HG02981 (cell line): ENCODE results near the gene MACROD2.

Source experiments
- ATAC-seq: cut with Tn5 transposase; IDR thresholded peaks from one replicate; pipeline ENCODE4 v1.9.1; 2021; ENCODE audit warnings: mild to moderate bottlenecking, moderate library complexity; ENCODE audit not compliant: unreplicated experiment

Gene MACROD2

DNA sequence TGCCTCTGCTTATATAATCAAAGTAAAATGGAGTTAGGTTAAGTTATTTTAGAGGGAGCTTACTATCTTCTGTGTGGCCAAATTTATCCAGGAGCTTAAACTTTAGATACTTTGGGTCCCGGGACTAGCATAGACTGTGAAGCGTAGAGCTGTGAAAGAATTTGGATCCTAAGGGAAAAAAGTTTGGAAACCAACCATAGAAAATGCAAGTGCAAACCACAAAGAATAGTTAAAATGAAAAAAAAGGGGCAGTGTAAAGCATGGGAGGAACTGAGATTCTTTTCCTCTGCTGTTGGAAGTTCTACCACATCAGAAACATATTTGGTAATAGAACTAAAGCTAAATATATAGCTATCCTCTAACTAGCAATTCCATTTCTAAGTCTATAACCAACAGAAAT is 574.3 kb downstream of the MACROD2 start:
- no peak for ATAC-seq

DNA sequence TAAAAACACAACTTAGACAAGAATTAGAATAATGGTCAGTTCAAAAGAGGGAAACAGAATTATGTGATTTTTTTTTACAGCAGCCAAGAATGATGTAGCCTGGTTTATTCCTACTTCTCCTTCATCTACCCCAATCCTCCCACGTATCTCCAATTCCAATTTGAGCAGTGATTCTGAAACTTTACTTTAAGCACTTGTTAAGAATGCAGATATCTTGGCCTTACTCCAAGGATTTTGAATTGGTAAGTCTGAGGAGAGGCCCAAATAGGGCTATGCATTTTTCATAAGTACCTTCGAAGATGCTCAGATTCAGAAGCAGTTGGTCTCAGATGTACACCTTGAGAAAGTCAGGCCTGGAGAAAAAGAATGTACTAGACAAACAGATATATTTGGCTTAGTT is 575.5 kb downstream of the MACROD2 start:
- no peak for ATAC-seq

DNA sequence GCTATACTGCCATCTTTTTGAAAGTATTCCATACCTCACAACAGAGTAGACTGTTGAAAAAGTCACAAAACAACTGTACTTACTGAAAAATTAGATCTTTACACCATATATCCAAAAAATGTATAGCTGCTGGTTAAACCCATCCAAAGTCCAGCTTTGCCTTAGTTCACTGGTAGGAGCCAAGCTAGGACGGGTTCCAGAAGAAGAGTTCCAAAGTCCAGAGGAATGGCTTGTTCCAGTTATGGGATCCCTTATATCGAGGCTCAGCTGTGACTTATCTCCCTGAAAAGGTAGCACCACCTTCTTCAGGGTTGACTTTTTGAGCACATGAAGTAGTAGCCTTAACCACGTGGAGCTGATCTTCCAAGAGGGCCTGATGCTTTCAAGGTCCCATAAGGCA is 578.4 kb downstream of the MACROD2 start:
- ATAC-seq, result no peak

DNA sequence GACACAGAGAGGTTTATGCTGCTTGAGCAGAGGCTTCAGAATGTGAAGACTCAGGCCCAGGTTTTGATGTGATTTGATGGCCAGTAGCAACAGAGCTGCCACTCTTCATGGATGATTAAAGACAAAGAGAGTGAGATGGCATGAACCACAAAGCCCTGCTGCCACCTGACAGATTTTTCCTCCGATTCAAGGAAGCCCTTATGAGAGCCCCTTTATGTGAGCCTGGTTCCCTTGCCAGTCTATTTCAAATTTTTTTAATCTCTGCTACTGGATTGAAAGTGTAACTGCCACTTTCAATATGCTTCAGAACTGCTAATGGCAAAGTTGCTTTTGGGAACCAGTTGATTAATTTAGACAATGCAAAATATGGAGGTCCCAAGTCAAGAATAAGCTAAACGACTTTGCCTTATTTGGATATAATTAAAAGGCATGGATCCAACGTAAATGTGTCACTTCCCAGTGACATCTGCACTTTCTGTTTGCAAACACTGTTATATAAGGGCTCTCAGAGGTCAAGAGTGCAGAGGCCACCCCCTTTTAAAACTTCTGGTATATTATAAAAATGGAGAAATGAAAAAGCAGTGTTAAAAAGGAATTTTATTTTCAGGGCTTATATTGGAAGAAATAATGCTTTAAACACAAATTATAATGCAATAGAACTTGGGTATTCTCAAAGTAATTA is 581.0 kb downstream of the MACROD2 start:
- no peak for ATAC-seq

DNA sequence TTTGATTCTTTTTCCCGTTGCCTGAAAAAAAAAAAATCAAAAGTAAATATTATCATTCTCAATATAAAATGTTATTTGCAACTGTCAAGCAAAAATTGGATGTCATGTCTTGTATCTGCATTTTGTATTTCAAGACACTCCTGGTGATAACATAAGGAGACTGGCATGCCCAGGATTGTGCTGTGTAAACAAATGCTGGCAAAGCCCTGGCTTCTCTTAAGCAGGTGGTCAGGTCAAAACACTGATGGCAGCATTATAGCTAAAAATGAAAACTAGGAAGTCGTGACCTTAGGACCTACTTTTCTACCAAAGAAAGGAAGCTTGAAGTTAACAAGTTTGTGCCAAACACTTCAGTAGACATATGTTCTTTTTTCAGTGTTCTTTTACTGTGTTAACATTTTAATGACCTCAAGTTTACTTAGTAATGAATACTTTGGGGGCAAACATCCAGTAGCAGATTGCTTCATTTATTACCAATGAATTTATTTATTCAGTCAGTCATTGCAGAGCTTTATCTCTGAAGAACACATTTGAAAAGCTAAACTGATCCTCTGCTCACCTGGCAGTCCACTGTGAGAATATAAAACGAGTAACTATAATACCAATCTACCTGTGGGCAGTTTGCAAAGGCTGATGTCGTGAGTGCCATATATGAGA is 585.2 kb downstream of the MACROD2 start:
- ATAC-seq, result no peak

DNA sequence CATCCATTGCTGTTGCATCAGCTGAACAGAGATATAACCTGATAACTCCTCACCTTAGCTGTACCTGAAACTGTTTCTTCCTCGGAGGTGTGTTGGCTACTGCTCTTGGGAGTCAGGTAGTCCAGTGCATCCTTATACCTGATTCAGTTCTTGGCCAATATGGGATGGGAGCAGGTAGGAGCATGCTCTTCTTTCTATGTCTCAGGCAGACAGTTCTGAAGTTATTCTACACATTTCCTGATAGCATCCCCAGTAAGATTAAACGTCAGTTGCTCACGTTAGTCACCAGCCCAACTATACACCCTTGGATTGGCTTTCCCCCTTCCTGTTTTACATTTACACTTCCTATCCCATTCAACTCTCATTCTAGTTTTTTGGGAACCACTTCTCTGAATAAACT is 586.4 kb downstream of the MACROD2 start:
- ATAC-seq, result no peak

DNA sequence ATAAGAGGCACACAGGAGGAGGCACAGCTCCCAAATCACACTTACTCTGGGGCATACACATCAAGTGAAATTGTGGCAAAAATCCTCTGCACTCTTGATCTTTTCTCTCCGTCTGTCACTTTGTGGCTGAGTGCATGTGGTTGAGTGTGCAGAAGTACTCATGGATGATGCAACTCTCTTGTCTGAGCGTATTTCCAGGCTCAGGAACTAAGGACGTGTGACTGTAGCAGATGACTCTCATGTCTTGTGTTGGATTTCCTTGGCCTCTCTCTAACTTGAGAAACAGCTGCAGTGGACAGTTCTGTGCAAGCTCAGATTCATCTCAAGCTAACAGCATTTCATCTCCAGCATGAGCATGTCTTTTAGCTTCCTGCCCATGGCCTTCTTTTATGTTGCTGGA is 587.5 kb downstream of the MACROD2 start:
- no peak for ATAC-seq

DNA sequence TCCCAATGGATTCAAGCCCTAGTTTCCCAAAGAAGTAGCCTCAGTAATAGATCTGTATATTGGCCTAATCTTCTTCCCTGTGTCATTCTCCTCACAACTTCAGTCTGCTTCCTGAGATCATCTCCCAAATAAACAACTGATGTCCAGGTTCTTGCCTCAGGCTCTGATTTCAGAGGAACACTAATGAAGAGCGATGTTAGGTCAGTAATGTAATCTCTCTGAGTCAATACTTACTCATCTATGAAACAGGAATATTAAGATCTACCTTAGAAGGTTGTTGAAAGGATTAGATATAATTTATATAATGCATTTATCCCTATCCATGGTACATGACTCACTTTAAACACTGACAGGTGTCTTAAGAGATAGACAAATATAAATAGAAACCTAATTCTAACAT is 588.1 kb downstream of the MACROD2 start:
- ATAC-seq, result no peak

DNA sequence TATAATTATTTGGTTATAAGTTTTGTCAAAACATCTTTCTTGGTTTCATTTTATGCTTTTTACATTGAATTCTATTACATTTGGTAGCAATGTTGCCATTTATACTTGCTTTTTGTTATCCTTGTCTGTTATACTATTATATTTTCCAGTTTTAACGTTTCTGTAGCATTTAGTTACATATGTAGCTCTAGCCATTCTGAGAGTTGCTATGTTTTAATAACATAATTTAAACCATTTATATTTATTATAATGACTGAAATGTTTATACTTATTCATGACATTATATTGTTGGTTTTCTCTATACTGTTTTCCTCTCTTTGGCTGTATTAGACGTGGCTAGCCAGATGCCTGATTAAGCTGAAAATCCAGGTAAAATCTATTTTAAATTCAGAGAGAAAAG is 594.1 kb downstream of the MACROD2 start:
- no peak for ATAC-seq

DNA sequence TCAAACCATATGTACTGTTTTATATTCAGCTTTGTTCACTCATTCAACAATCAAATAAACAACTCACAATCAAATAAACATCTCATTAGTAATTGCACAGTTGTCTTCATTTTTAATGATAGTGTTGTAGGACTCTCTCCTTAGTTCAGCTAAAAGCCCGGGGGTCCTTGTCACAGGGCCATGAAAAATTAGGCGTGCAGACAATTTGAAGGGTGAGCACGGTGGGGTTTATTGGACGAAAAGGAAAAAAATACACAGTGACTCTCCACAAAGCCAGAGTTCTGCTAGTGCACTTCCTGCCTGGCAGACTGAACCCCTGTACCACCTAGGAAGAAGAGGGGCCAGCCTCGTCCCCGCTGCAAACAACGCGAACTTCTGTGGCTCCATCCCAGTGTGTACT is 599.7 kb downstream of the MACROD2 start:
- ATAC-seq, result no peak

DNA sequence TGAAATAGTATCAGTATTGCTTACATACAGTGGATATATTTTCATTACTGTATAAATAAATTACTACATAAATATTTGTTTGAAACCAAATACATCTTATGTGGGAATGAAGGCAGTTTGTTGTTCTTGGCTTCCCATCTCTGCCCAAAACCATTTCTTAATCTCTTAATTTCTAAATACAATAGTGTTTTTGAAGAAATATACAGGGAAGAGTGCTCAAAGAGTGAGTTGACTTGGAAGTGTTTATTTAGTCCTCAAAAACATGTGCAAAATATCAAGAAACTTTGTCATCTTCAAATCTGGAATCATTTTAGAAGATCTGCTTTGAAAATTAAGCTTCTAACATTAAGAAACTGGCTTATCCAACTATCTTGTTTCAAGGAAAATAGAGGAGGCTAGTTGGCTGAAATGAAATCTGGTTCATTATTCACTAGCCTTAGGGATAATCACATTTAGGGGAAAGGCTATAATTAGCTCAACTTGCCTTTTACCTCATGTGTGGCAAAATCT is 601.9 kb downstream of the MACROD2 start:
- no peak for ATAC-seq

DNA sequence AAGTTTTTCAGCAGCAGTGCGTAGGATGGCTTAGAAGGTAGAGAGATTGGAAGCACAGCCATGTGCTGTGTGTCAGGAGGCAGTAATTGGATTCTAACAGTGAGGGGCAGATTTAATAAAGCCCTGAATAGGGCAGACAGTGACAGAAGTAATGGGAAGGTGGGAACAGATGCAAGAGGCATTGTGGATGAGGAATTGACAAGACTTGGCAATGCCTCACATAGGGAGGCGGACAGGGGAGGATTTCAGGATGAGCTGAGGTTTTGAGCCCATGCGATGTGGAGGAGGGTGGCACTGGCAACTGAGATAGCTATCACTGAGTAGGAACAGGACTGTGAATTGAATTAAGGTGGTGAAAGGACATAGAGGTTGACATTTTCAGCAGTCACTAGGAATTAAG is 604.3 kb downstream of the MACROD2 start:
- ATAC-seq, result no peak

DNA sequence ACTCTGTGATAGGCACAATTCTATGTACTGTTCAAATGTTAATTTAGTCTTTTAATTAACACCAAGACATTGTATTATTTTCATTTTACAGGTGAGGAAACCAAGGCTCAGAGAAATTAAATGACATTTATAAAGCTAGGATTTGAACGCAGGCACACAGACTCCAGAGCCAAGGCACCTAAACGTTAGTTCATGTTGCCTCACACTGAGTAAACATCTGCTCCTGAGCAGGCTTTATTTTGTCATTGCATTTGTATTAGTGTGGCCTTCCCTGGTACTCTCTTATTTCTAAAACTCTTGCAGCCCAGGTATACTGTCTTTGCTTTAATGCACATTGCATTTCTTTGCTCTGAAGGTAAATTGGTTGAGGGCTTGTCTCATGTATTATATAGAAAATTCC is 605.2 kb downstream of the MACROD2 start:
- no peak for ATAC-seq

DNA sequence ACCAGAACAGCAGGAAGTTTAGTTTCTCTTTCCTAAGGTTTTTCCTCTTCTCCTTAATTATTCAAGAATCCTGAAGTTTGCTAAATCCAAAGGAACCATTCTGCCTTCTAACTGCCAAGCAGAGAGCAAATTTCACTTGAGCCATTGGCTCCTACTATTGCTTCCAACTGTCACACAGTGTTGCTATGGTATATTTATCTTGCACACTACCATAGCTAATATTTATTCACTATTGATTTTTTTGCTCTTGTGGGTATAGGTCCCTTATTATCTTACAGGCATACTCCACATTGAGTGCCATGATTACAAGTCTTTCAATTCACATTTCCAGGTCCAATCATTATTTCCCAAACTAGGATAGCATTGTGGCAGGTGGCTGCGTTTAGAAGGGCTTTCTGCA is 608.8 kb downstream of the MACROD2 start:
- ATAC-seq, result no peak

DNA sequence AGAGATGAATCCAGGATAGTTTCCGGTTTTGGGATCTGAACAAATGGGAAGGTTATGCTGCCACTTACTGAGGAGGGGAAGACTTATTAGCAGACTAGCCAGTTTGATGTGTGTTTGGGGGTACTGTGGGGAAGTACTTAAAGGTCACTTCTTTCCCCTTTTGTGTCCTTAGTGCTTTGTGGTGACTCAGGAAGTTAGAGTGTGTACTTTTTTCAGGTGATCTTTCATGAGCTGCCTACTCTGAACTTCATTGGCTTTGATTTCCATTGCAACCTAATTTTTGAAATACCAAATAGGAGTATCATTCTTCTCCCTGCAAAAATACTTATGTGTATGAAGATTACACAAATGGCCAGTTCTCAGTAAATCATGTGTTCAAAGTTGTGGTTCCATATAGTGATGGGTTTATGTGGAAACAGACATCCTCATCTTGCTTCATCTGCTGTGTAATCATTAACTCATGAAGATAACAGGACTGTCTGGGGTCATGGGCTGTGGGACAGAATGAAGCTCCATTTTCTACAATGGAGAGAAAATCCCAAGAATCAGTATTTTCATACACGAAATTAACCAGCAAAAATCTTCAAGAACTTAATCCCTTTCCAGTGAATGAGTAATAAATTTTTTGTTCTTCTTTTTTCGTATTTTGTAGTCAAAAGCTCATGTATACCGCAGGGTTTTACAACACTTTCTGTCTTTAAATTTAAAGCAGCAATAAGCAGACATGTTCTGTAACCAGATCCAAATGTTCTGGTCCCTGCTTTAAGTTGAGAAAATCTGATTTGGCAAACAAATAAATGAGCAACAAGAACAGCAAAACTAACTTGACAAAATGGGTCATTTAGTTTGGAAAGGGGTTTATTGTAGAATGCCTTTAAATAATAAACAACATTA is 614.3 kb downstream of the MACROD2 start:
- no peak for ATAC-seq

DNA sequence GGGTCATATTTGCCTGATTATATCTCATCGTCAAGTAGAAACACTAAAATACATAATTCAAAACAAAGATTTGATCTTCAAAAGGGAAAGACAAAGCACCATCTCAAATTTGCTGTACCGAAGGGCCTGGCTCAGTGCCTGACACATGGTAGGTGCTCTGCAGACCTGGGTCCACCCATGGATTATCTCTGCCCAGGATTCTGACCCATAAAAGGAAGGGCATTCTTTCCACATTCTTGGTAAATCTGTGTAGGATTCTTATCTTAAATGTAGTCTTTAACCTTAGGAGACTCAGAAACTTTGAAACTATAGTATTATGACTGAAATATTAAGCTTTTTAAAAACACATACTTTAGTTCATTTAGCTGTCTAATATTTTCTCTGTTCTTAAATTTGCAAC is 616.2 kb downstream of the MACROD2 start:
- ATAC-seq, result no peak

DNA sequence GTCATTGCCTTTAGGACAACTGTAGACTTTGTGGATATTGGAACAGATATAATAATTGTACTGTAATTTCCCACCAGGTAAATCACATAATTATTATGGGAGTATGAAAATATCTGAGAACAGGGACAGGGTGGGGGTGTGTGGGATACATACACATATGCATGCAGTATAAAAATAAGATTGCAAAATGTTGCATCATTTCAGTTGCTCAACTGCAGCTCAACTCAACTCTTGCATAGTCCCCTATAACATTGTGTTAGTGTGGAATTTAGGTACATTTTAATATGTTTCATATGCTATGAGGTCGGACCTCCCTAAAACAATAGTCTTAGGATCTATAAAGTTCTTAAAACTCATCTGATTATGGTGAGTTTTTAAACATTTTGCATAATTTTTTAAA is 617.1 kb downstream of the MACROD2 start:
- no peak for ATAC-seq

DNA sequence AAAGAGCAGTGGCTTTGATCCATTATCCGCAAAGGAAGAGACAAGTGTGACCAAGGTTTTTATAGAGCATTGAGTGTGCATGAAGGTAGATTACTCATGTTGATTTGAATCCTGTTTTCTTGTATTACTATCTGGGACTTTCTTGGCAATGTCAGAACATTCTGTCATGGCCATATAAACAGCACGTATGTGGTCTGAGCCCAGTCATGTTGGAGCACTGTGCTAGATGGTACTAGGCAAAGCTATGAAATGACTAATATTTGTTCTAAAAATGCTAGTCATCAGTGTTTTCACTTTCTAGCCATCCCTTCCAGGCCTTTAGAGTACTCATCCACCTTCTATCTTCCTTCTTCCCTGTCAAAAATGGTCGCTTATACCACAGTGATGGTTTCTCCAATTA is 620.7 kb downstream of the MACROD2 start:
- no peak for ATAC-seq

DNA sequence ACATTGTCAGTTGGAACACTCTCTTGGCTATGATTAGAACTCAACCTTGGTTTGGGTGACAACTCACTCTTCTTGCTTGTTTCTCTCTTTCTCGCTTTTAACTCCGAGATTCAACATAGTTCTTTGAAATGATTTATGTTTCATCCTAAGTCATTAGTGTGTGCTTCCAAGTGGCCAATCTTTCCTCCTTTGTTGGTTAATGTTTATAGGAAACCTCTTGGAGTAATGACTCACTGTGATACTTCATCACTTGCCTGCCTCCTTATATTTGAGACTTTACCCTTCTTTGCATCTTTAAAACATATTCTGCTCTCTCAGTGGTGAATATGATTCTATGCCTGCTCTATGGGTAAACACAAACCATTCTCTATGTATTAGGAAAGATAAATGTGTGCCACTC is 621.8 kb downstream of the MACROD2 start:
- no peak for ATAC-seq

DNA sequence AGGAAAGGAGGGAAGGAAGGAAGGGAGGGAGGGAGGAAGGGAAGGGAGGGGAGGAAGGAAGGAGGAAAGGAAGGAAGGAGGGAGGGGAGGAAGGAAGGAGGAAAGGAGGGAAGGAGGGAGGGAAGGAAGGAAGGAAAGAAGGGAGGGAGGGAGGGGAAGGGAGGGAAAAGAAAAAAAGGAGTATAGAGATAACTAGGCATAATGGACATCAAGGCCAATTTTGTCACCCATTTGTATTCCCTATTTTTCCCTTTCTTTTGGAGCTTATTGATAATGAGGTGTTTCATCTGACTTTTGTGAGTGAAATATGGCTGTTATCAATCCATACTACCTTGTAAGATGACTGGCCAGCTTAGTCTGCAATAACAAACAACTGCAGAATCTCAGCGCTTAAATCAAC is 624.1 kb downstream of the MACROD2 start:
- no peak for ATAC-seq

DNA sequence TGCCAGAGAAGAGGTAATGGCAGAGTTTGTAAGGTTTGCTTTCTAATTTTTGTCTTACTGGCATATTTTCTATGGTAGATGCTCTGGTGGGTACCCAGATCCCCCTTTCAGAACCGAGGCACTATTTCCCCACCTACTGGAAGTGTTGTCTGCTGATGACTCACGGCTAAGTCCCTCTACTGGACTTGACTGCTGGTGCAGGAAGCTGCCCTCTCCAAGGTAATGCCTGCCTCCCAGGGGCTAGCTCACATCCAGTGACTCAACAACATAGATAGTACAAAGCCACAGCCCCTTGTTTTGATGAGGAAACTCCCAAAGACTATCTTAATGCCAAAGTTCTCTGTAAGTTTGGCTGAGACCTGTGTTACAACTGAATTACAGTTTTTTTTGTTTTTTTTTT is 627.5 kb downstream of the MACROD2 start:
- no peak for ATAC-seq

DNA sequence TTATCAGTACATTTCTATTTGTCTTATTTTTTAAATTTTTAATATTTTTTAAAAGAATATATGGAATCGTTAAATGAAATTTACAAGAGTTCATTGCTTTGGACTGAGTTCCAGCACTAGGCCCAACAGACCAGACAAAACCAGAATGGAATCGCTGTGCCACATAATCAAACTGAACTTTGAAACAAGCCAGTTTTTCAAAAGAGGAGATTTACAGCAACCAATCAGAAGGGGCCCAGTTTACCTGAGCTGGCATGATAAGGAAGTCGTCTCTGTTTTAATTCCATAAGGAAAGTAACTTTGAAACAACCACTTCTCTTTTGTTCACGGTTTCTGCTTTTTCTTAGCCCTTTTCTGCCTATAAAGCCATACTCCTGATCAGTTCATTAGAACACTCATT is 635.7 kb downstream of the MACROD2 start:
- ATAC-seq, result no peak
